IMR-90 (cell line): Measurements from ENCODE around the gene ORC2. TPM values are rescaled to one million over a fixed set of nuclear protein-coding genes. Genes with fewer than 3 reads are reported as not detected.
A peak's percentile ranks its signal among the peaks of the same experiment; 100 is the strongest.

Experiments
- ATAC-seq: fragments of 200-7000 bp; cut with Tn5 transposase; 2 replicates; pipeline ENCODE4 v1.9.1; 2020; ENCODE audit warnings: low read depth, mild to moderate bottlenecking, moderate library complexity
- BruUV-seq: library from RNA; stranded (reverse); fragments of 400-500 nt; replicated peaks from 2 replicates; lab custom pipeline; 2021; lab: Mats Ljungman, UMichigan
- CTCF ChIA-PET: fragments of 300-600 bp; formaldehyde crosslinking; extraction: SDS; loops from one replicate; lab custom pipeline; 2021; ENCODE audit warnings: antibody characterized with exemption; lab: Yijun Ruan, JAX
- POLR2A ChIA-PET: fragments of 300-600 bp; sonication (Branson Sonifier 250); formaldehyde crosslinking; loops from one replicate; lab custom pipeline; 2022; ENCODE audit warnings: antibody characterized with exemption; ENCODE audit not compliant: unreplicated experiment; lab: Charles Lee
- DNase-seq: peaks from one replicate; pipeline ENCODE4 v3.0.0; 2013
- H2AFZ ChIP-seq: replicated peaks from 2 replicates; pipeline ENCODE3; 2013; ENCODE audit warnings: low read length, mild to moderate bottlenecking; ENCODE audit not compliant: poor library complexity
- H2AK5ac ChIP-seq: 2 replicates; pipeline ENCODE4 v1.6.1; 2013; ENCODE audit warnings: low read depth, low read length, inconsistent platforms
- H2AK9ac ChIP-seq: replicated peaks from 2 replicates; pipeline ENCODE3; 2013; ENCODE audit warnings: mild to moderate bottlenecking, low read depth, low read length, moderate library complexity; ENCODE audit not compliant: poor library complexity
- H2BK120ac ChIP-seq: 2 replicates; pipeline ENCODE4 v1.6.1; 2013; ENCODE audit warnings: low read depth, low read length, inconsistent platforms
- H2BK15ac ChIP-seq: 3 replicates; pipeline ENCODE4 v1.6.1; 2013; ENCODE audit warnings: low read depth, low read length, inconsistent platforms
- H2BK20ac ChIP-seq: 2 replicates; pipeline ENCODE4 v1.6.1; 2013; ENCODE audit warnings: low read depth, mild to moderate bottlenecking, inconsistent platforms, low read length, moderate library complexity
- H2BK5ac ChIP-seq: 2 replicates; pipeline ENCODE4 v1.6.1; 2013; ENCODE audit warnings: mild to moderate bottlenecking, low read depth, low read length, inconsistent platforms; ENCODE audit not compliant: poor library complexity, severe bottlenecking
- H3K14ac ChIP-seq: replicated peaks from 2 replicates; pipeline ENCODE4 v1.6.1; 2013; ENCODE audit warnings: low read depth, low read length, inconsistent platforms
- H3K18ac ChIP-seq: 2 replicates; pipeline ENCODE4 v1.6.1; 2013; ENCODE audit warnings: low read depth, low read length, control low read depth
- H3K23ac ChIP-seq: 2 replicates; pipeline ENCODE4 v1.6.1; 2013; ENCODE audit warnings: low read depth, low read length, inconsistent platforms
- H3K27ac ChIP-seq: 2 replicates; pipeline ENCODE4 v1.5.1; 2013; ENCODE audit warnings: mild to moderate bottlenecking, control low read depth, low read length; ENCODE audit not compliant: insufficient read depth
- H3K27me3 ChIP-seq: 2 replicates; pipeline ENCODE4 v1.6.1; 2013; ENCODE audit warnings: low read length; ENCODE audit not compliant: control insufficient read depth, insufficient read depth
- H3K36me3 ChIP-seq: 2 replicates; pipeline ENCODE4 v1.6.1; 2013; ENCODE audit warnings: low read length, mixed read lengths; ENCODE audit not compliant: control insufficient read depth, insufficient read depth
- H3K4ac ChIP-seq: 2 replicates; pipeline ENCODE4 v1.6.1; 2013; ENCODE audit warnings: low read depth, low read length, inconsistent platforms
- H3K4me1 ChIP-seq: 2 replicates; pipeline ENCODE4 v1.6.1; 2013; ENCODE audit warnings: low read length, mixed read lengths; ENCODE audit not compliant: control insufficient read depth, insufficient read depth
- H3K4me2 ChIP-seq: 2 replicates; pipeline ENCODE4 v1.6.1; 2013; ENCODE audit warnings: low read depth, mild to moderate bottlenecking, control low read depth, low read length, moderate library complexity
- H3K4me3 ChIP-seq: 2 replicates; pipeline ENCODE4 v1.5.1; 2013; ENCODE audit warnings: low read depth, mild to moderate bottlenecking, control low read depth, low read length, moderate library complexity; ENCODE audit not compliant: insufficient read depth
- H3K56ac ChIP-seq: 2 replicates; pipeline ENCODE4 v1.6.1; 2013; ENCODE audit warnings: low read length, inconsistent platforms; ENCODE audit not compliant: insufficient read depth; ENCODE audit errors: extremely low read depth
- H3K79me1 ChIP-seq, 2 experiments: 2 replicates each; pipeline ENCODE4 v1.6.1; 2013; ENCODE audit warnings: low read length in 2 of 2, inconsistent platforms in 1 of 2, low read depth in 1 of 2
- H3K9ac ChIP-seq: 2 replicates; pipeline ENCODE4 v1.6.1; 2013; ENCODE audit warnings: low read depth, low read length, control low read depth
- H3K9me1 ChIP-seq: 2 replicates; pipeline ENCODE4 v1.6.1; 2013; ENCODE audit warnings: low read length, inconsistent platforms; ENCODE audit not compliant: insufficient read depth
- H3K9me3 ChIP-seq: 2 replicates; pipeline ENCODE4 v1.6.1; 2013; ENCODE audit warnings: low read length; ENCODE audit not compliant: control insufficient read depth, insufficient read depth
- H4K20me1 ChIP-seq: 2 replicates; pipeline ENCODE4 v1.6.1; 2013; ENCODE audit warnings: low read length, inconsistent platforms; ENCODE audit not compliant: insufficient read depth
- H4K5ac ChIP-seq: 2 replicates; pipeline ENCODE4 v1.6.1; 2013; ENCODE audit warnings: mild to moderate bottlenecking, low read depth, low read length, control low read depth
- H4K8ac ChIP-seq, 2 experiments: 2 replicates each; pipeline ENCODE4 v1.6.1; 2013; ENCODE audit warnings: low read depth in 2 of 2, low read length in 2 of 2, control low read depth in 1 of 2, inconsistent platforms in 1 of 2
- H4K91ac ChIP-seq: 2 replicates; pipeline ENCODE4 v1.6.1; 2013; ENCODE audit warnings: low read depth, low read length, inconsistent platforms; ENCODE audit not compliant: insufficient read depth
- CEBPB ChIP-seq: IDR thresholded peaks from 2 replicates; pipeline ENCODE4 v1.6.1; 2012; ENCODE audit warnings: low read depth, low read length, improper control_type of control experiment
- CHD1 ChIP-seq: IDR thresholded peaks from 2 replicates; pipeline ENCODE4 v1.6.1; 2012; ENCODE audit warnings: low read depth, low read length, improper control_type of control experiment
- MAZ ChIP-seq: IDR thresholded peaks from 2 replicates; pipeline ENCODE4 v1.6.1; 2012; ENCODE audit warnings: low read depth, mild to moderate bottlenecking, low read length, improper control_type of control experiment, moderate library complexity, borderline replicate concordance
- NFE2L2 ChIP-seq: fragments of 150-350 bp; IDR thresholded peaks from 2 replicates; pipeline ENCODE4 v1.6.1; 2016; ENCODE audit warnings: low read depth, mild to moderate bottlenecking, low read length
- RCOR1 ChIP-seq: IDR thresholded peaks from 2 replicates; pipeline ENCODE4 v1.6.1; 2012; ENCODE audit warnings: mild to moderate bottlenecking, low read length, improper control_type of control experiment; ENCODE audit not compliant: insufficient replicate concordance
- SMC3 ChIP-seq: fragments of 150-350 bp; IDR thresholded peaks from 2 replicates; pipeline ENCODE4 v1.6.1; 2016; ENCODE audit warnings: low read depth, mild to moderate bottlenecking, antibody characterized with exemption, low read length, moderate library complexity
- WGBS, 2 experiments: methylation state at CpG; one replicate each; pipeline versions ENCODE4 v1.1.5 to v1.1.7; 2013; ENCODE audit warnings: missing lambda C conversion rate in 2 of 2; ENCODE audit not compliant: insufficient read length in 1 of 2; ENCODE audit errors: extremely low coverage in 2 of 2; 5-methylcytosine and 5-hydroxymethylcytosine counted together
- dilution Hi-C: fragments of 300-500 bp; cut with HindIII; formaldehyde crosslinking; loops from one replicate; pipeline ENCODE4 v1.14.3; 2018; ENCODE audit warnings: low sequenced_read_pairs; ENCODE audit not compliant: unreplicated experiment
- in situ Hi-C: fragments of 300-500 bp; cut with MboI; formaldehyde crosslinking; loops from 3 replicates; pipeline ENCODE4 v1.14.3; 2019; ENCODE audit warnings: low sequenced_read_pairs, inconsistent platforms, mixed read lengths
- intact Hi-C: fragments of 100-400 bp; cut with micrococcal nuclease; formaldehyde crosslinking; loops from 2 replicates; pipeline ENCODE4 v1.10.0; 2022
- polyA plus RNA-seq, 3 experiments: library from polyadenylated mRNA; depleted of rRNA; stranded (reverse); fragments of >200 nt; gene quantifications; 2 replicates each; pipeline ENCODE4 v1.2.3, GENCODE V29; 2012; ENCODE audit warnings: low replicate concordance in 1 of 3
- total RNA-seq: library from RNA; depleted of rRNA; stranded (reverse); fragments of >200 nt; gene quantifications from 2 replicates; pipeline ENCODE4 v1.2.3, GENCODE V29; 2012

Gene ORC2
- total and polyA plus RNA-seq, 2 of the 4 experiments (the other 2 are of a cell fraction): 4.4 to 10.0 TPM

DNA sequence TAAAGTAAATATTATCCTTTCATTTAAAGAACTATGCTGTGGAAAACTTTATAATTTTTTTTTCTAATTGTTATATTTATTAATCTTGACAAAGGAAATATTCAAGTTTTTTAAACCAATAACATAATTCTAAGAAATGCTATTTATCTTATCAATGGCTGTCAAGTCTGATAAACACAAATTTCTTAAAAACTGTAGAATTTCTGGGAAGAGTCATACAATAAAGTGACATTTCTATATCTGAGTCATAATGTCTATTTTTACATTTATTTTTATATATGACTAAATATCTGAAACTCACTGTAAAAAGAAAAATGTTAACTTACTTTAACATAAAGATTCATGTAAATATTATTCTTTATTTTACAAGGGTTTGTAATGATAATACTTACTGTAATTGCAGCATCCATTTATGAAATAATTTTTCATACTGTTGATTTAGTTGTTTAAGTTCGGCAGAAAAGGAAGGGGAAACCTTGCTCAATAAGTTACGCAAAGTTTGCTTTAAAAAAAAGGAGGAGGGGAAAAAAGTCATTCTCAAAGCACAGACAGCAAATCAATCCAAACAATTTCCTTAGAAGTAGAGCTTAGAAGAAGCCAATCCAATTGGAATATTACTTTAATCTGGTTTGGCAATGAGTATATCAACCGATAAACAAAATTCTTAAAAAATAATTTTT lies 32.4 kb downstream of the ORC2 start:
- Histone ChIP-seq H3K56ac (no peak overlapping the region), H3K27ac (no peak overlapping the region), H3K4me2 (no peak overlapping the region), H3K4me1 (no peaks in the 10 kb centered on the region), H3K79me1 (no peaks in the 10 kb centered on the region), H2AK9ac (no peak overlapping the region), H3K14ac (no peak overlapping the region), H2AFZ (no peak overlapping the region), H2BK20ac (no peak overlapping the region), H4K91ac (no peak overlapping the region), H3K36me3 (peaks cover 14% of the 10 kb centered on the region; the same call in 1 of the 2 replicates), H3K27me3 (no peaks in the 10 kb centered on the region), H2AK5ac (no peak overlapping the region), H2BK120ac (no peak overlapping the region), H3K23ac (no peak overlapping the region), H4K20me1 (no peaks in the 10 kb centered on the region), H3K9me3 (no peaks in the 10 kb centered on the region), H3K18ac (no peak overlapping the region), H3K9me1 (no peaks in the 10 kb centered on the region), H2BK5ac (peak overlapping the region; percentile 6), H2BK15ac (no peak overlapping the region), H3K9ac (no peak overlapping the region), H4K8ac (no peak overlapping the region), H3K4ac (no peak overlapping the region), H4K5ac (no peak overlapping the region), H3K4me3 (no peak overlapping the region)
- no TSS peak for BruUV-seq
- dilution Hi-C loops (no loop called here), in situ Hi-C loops (no loop called here), intact Hi-C loops (no loop called here)
- ATAC-seq (no peak), DNase-seq (peak; percentile 27)
- CTCF ChIA-PET: no interaction called here
- TF ChIP-seq CEBPB (peak; percentile 70), CHD1 (no peak), SMC3 (no peak), RCOR1 (no peak), MAZ (no peak), NFE2L2 (no peak)
- POLR2A ChIA-PET: no interaction called here
- WGBS, 2 experiments: no CpG with 5 or more reads among the region's 3 CpGs
